Muscle layer of colon (tissue), 2 donors: ENCODE results near the gene MADD.

Source experiments
- H3K27ac ChIP-seq: one replicate; pipeline ENCODE4 v1.7.0; 2013; ENCODE audit warnings: low read depth, mild to moderate bottlenecking, low read length, moderate library complexity
- H3K27me3 ChIP-seq, 2 donors: one replicate each; pipeline ENCODE4 v1.7.0; 2013; ENCODE audit warnings: low read length in 2 of 2, mild to moderate bottlenecking in 2 of 2; ENCODE audit not compliant: insufficient read depth in 2 of 2, control insufficient read depth in 1 of 2
- H3K36me3 ChIP-seq: one replicate; pipeline ENCODE4 v1.7.0; 2013; ENCODE audit warnings: mild to moderate bottlenecking, low read length; ENCODE audit not compliant: insufficient read depth
- H3K4me1 ChIP-seq: one replicate; pipeline ENCODE4 v1.7.0; 2013; ENCODE audit warnings: mild to moderate bottlenecking, low read length; ENCODE audit not compliant: insufficient read depth
- H3K4me3 ChIP-seq, 2 donors: one replicate each; pipeline ENCODE4 v1.7.0; 2013; ENCODE audit warnings: low read length in 2 of 2, low read depth in 1 of 2, mild to moderate bottlenecking in 1 of 2, moderate library complexity in 1 of 2
- H3K9ac ChIP-seq: one replicate; pipeline ENCODE4 v1.7.0; 2013; ENCODE audit warnings: low read length
- H3K9me3 ChIP-seq: one replicate; pipeline ENCODE4 v1.7.0; 2013; ENCODE audit warnings: mild to moderate bottlenecking, low read length
- donor health status: abdominal sarcoma.
- donor health status: Adenocarcinoma of cecum.

The MADD gene

DNA sequence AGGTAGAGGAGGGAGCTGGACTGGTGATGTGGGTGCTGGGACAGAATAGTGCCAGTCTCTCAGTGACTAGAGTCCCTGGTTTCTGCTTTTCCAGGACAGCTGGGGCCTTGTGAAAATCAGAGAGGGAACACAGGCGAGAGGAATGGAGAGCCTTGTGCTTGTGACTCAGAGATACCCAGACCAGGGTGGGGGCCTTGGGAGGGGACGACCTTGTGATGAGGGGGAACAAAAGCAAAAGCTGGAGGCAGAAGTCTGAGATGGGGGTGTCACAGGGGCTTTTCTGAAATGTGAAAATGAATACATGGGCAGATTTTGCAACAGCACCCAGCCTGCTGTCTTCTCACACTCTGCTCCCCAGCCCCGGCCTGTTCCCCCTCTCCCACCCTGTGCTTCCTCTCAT lies 15.5 kb upstream of the MADD start:
- H3K36me3 ChIP-seq = no peaks in the 10 kb centered on the region
- no peaks in the 10 kb centered on the region for H3K27me3 ChIP-seq
- no peaks in the 10 kb centered on the region for H3K9me3 ChIP-seq
- H3K9ac ChIP-seq = no peak overlapping the region
- no peak overlapping the region for H3K4me3 ChIP-seq
- H3K27ac ChIP-seq = peak overlapping the region; percentile 52
- peaks cover 44% of the 10 kb centered on the region for H3K4me1 ChIP-seq

DNA sequence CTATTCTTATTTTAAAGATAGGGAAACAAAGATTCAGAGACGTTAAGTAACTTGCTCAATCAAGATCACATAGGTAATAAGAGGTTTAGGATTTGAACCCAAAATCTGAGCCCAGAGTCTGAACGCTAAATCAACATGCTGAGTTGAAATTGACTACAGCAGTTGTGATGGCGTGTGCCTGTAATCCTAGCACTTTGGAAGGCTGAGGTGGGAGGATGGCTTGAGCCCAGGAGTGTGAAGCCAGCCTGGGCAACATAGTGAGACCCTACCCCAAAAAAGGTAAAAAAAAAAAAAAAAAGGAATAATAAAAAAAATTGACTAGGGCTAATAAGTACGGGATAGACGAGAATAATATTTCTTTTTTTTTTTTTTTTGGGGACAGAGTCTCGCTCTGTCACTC lies 13.6 kb upstream of the MADD start:
- H3K9ac ChIP-seq = no peak overlapping the region
- no peaks in the 10 kb centered on the region for H3K36me3 ChIP-seq
- no peak overlapping the region for H3K27ac ChIP-seq
- H3K4me1 ChIP-seq = peaks cover 52% of the 10 kb centered on the region
- no peaks in the 10 kb centered on the region for H3K27me3 ChIP-seq
- no peak overlapping the region for H3K4me3 ChIP-seq
- H3K9me3 ChIP-seq = no peaks in the 10 kb centered on the region

DNA sequence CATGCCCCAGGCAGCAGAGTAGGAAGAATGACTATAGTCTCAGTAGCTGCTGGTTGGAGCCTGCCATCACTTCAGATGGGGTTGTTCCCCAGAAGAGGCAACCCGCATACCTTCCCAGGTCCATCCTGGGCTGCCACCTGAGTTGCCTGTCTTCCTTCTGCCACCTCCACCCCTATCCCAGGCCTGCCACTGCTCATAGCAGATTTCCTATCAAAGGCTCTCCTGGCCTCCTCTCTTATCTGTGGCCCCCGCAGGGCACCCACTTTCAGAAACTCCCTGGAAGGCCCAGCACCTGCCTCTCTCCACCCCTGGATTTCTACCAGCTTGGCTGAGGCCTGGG lies 12.8 kb upstream of the MADD start:
- Histone ChIP-seq H3K9ac (peak overlapping the region; percentile 41), H3K9me3 (no peaks in the 10 kb centered on the region), H3K27ac (peak overlapping the region; percentile 40), H3K4me3 (peak overlapping the region; percentile 37 to 57), H3K4me1 (peaks cover 52% of the 10 kb centered on the region), H3K27me3 (no peaks in the 10 kb centered on the region), H3K36me3 (no peaks in the 10 kb centered on the region)

DNA sequence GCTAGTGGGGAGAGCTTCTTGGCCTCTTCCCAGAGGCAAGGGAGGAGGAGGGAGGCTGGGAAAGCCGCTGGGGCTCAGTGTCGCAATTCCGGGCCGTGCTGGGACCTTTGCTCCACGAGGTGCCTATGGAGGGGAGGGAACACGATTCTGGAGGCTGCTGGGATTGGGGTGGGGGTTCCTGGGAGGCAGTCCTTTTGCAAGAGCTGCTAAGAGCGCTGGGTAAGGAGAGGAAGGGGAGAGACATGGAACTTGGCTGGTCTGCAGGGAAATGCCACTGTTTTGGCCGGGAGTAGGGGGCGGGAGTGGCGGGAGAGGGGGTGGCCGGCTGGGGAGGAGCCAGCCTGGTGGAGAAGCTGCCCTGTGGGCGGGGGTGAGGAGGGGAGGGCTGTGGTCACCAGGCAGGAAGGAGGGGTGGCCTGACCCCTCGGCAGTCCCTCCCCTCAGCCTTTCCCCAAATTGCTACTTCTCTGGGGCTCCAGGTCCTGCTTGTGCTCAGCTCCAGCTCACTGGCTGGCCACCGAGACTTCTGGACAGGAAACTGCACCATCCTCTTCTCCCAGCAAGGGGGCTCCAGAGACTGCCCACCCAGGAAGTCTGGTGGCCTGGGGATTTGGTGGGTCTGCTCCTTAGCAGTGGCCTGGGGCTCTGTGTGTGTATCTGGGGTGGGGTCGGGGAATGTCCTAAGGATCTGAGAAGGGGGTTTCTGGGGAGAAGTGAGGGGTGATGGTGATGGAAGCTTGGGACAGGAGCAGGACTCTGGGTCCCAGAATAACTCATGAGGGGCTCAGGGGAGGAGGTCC lies 12.2 kb upstream of the MADD start, which contains the start of gene NR1H3:
TSS of gene NR1H3 (plus strand) at position 480 of the 800 bp plus-strand sequence. CDS start 1,221 bp downstream, outside the sequence.
- H3K27me3 ChIP-seq = no peaks in the 10 kb centered on the region
- peak within 1 kb of the TSS; percentile 41 for H3K9ac ChIP-seq
- H3K27ac ChIP-seq = peak within 1 kb of the TSS; percentile 40
- no peaks in the 10 kb centered on the region for H3K9me3 ChIP-seq
- peaks cover 52% of the 10 kb centered on the region for H3K4me1 ChIP-seq
- no peaks in the 10 kb centered on the region for H3K36me3 ChIP-seq
- H3K4me3 ChIP-seq = peak within 1 kb of the TSS; percentile 37 to 57

DNA sequence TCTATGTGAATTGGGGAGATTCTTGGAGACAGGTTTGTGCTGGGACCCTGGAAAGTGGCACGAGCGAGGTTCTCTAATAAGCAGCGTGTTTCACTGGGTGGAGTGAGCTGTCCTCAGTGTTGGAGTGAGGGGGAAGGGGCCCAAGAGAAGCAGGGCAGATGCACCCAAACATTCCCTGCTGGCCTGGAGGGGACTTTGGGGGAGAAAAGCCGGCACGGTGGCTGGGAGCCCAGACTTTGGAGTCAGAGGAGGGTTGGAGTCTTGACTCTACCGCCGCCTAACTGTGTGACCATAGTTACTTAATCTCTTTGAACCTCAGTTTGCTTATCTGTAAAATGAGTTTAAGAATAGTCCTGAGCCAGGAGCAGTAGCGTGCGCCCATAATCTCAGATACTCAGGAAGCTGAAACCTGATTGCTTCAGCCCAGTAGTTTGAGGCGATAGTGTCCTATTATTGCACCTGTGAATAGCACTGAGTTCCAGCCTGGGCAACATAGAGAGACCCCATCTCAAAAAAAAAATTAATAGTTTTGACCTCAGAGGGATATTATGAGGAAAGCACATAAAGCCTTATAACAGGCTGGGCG lies 11.5 kb upstream of the MADD start:
- H3K9me3 ChIP-seq = no peaks in the 10 kb centered on the region
- H3K27ac ChIP-seq = peak overlapping the region; percentile 40
- H3K36me3 ChIP-seq = no peaks in the 10 kb centered on the region
- H3K4me3 ChIP-seq = peak overlapping the region; percentile 36 to 57
- no peaks in the 10 kb centered on the region for H3K27me3 ChIP-seq
- peaks cover 51% of the 10 kb centered on the region for H3K4me1 ChIP-seq
- peak overlapping the region; percentile 41 for H3K9ac ChIP-seq

DNA sequence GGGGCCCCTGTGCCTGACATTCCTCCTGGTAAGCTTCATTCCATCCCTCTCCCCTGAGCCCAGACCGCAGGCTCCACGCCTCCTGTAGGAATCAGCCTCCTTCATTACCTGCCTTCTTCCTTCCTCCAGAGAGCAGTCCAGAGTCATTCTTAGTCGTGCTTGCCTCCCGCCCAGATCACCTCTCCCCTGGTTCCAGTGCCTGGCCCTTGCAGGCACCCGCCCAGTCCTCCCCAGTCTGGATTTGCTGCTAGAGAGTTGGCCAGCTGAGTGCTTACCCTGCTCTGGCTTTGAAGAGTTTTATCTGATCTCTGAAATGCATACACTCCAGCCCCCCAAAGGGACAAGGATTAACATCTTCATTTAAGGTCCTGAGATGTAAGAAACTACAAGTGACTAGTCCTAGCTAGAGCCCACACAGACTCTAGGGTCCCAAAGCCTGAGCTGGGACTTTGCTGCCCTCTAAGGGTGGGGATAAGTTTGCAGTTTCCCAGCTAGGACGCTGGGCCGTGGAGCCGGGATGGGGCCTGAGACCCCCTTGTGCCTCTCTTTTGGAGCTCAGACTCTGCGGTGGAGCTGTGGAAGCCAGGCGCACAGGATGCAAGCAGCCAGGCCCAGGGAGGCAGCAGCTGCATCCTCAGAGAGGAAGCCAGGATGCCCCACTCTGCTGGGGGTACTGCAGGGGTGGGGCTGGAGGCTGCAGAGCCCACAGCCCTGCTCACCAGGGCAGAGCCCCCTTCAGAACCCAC lies 10.5 kb upstream of the MADD start:
- peak overlapping the region in 1 of 2 donors; percentile 3 for H3K4me3 ChIP-seq
- no peak overlapping the region for H3K9ac ChIP-seq
- H3K9me3 ChIP-seq = no peaks in the 10 kb centered on the region
- H3K36me3 ChIP-seq = no peaks in the 10 kb centered on the region
- peak overlapping the region; percentile 14 for H3K27ac ChIP-seq
- peaks cover 41% of the 10 kb centered on the region for H3K4me1 ChIP-seq
- H3K27me3 ChIP-seq = no peaks in the 10 kb centered on the region

DNA sequence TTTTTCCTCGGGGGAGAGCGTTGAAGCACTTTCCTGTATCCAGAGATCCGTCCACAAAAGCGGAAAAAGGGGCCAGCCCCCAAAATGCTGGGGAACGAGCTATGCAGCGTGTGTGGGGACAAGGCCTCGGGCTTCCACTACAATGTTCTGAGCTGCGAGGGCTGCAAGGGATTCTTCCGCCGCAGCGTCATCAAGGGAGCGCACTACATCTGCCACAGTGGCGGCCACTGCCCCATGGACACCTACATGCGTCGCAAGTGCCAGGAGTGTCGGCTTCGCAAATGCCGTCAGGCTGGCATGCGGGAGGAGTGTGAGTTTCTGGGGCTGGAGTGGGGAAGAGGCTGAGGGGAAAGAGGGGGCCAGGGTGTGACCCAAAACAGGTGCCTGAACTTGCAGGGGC lies 9.6 kb upstream of the MADD start:
- Histone ChIP-seq H3K9ac (no peak overlapping the region), H3K9me3 (no peaks in the 10 kb centered on the region), H3K27ac (no peak overlapping the region), H3K27me3 (no peaks in the 10 kb centered on the region), H3K36me3 (no peaks in the 10 kb centered on the region), H3K4me1 (peaks cover 36% of the 10 kb centered on the region), H3K4me3 (no peak overlapping the region)

DNA sequence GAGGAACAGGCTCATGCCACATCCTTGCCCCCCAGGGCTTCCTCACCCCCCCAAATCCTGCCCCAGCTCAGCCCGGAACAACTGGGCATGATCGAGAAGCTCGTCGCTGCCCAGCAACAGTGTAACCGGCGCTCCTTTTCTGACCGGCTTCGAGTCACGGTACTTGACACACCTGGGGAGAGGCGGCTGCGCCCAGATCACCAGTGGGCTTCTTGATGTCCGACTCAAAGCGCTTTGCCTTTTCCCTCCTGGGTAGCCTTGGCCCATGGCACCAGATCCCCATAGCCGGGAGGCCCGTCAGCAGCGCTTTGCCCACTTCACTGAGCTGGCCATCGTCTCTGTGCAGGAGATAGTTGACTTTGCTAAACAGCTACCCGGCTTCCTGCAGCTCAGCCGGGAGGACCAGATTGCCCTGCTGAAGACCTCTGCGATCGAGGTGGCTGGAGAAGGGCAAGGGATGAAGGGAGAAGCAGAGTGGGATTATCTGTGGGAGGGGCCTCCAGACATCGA lies 8.6 kb upstream of the MADD start:
- no peaks in the 10 kb centered on the region for H3K9me3 ChIP-seq
- no peak overlapping the region for H3K9ac ChIP-seq
- H3K4me3 ChIP-seq = no peak overlapping the region
- H3K27me3 ChIP-seq = no peaks in the 10 kb centered on the region
- no peak overlapping the region for H3K27ac ChIP-seq
- H3K36me3 ChIP-seq = no peaks in the 10 kb centered on the region
- H3K4me1 ChIP-seq = peaks cover 36% of the 10 kb centered on the region

DNA sequence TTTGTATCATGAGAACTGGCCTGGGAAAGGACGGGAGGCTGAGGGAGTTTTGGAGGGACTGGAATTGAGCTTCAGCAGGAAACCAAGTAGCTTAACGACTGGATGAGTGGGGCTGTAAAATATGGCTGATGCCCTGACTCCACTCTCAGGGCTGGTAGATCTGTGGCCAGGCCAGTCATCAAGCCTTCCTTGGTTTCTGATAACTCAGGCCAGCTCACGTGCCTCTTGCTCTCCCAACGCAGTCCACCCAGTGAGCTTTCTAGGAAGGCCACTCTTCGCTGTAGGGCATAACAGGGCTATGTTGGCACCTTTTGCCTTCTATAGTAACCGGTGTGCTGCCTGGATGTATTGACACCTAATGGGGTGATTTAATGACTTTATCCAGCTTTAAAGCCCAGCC lies 5.8 kb upstream of the MADD start:
- Histone ChIP-seq H3K27ac (no peak overlapping the region), H3K27me3 (no peaks in the 10 kb centered on the region), H3K9ac (no peak overlapping the region), H3K9me3 (no peaks in the 10 kb centered on the region), H3K36me3 (no peaks in the 10 kb centered on the region), H3K4me1 (peaks cover 25% of the 10 kb centered on the region), H3K4me3 (no peak overlapping the region)

DNA sequence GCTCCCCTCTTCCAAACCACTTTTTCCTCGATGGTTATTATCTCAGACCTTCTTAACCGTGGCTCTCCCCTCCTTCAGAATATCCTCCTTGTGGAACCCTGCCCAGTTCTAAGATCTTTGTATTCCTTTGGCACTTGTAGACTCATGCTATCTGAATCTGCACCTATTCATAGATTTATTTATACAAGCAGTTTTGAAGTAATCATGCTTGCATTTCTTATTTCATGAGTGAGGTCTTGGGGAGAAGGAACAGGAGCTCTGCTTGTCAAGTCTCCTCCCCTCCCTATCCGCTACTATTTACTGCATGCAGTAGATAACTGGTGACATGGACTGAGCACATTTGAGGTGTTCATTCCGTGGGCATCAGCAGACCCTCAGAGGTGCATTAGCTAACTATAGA lies 5.4 kb upstream of the MADD start:
- Histone ChIP-seq H3K9ac (no peak overlapping the region), H3K36me3 (no peaks in the 10 kb centered on the region), H3K9me3 (no peaks in the 10 kb centered on the region), H3K4me3 (no peak overlapping the region), H3K27ac (no peak overlapping the region), H3K27me3 (no peaks in the 10 kb centered on the region), H3K4me1 (peaks cover 22% of the 10 kb centered on the region)

DNA sequence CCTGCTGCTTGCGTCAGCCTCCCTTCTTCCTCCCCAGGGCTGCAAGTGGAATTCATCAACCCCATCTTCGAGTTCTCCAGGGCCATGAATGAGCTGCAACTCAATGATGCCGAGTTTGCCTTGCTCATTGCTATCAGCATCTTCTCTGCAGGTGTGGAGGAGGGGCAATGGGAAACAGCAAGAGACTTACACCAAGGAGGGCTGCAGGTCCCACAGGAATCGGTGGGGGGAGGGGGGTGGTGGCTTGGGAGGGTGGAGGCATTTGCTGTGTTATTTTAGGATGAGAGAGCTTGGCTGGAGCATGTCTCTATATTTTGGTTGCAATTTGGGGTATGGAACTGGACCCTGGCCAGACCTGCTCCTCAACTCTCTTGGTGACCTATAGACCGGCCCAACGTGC lies 2.1 kb upstream of the MADD start:
- no peaks in the 10 kb centered on the region for H3K27me3 ChIP-seq
- no peak overlapping the region for H3K9ac ChIP-seq
- no peak overlapping the region for H3K27ac ChIP-seq
- no peaks in the 10 kb centered on the region for H3K9me3 ChIP-seq
- H3K4me1 ChIP-seq = peaks cover 34% of the 10 kb centered on the region
- H3K4me3 ChIP-seq = no peak overlapping the region
- H3K36me3 ChIP-seq = no peaks in the 10 kb centered on the region
